ENCODE data around the gene C20orf96.
"Not testable (repeated sequence)": the region's sequence is repeated elsewhere in the genome, so short reads cannot be mapped to it uniquely, and the experiment has no call there.

Gene C20orf96

GRCh38 chr20:258963-259362, 31.6 kb downstream of the C20orf96 start:
- DNase-seq (ENCODE audit: extremely low spot score), result peak; percentile 25
- POLR2A ChIA-PET, result no interaction called here
- CTCF ChIA-PET, result interaction anchor here (1.7 kb wide), 1 partner anchor 8 kb away, joined by 7 read pairs; no protein-coding TSS in a partner anchor
- no peak for TF ChIP-seq FOXM1 (IDR thresholded peaks at IDR 0.05; ENCODE audit: borderline replicate concordance)
- no peak for TF ChIP-seq ARNT (IDR thresholded peaks at IDR 0.05)
- no peak for TF ChIP-seq BHLHE40 (IDR thresholded peaks at IDR 0.05; ENCODE audit: borderline replicate concordance)
- no peak for TF ChIP-seq HDGF (IDR thresholded peaks at IDR 0.05; ENCODE audit: borderline replicate concordance)
- no peak for TF ChIP-seq FOXA1 (IDR thresholded peaks at IDR 0.05)
- no peak for TF ChIP-seq L3MBTL2 (conservative IDR thresholded peaks at IDR 0.05)
- TF ChIP-seq LEF1 (IDR thresholded peaks at IDR 0.05; ENCODE audit: borderline replicate concordance), result no peak
- no peak for TF ChIP-seq SUZ12 (IDR thresholded peaks at IDR 0.05)

DNA sequence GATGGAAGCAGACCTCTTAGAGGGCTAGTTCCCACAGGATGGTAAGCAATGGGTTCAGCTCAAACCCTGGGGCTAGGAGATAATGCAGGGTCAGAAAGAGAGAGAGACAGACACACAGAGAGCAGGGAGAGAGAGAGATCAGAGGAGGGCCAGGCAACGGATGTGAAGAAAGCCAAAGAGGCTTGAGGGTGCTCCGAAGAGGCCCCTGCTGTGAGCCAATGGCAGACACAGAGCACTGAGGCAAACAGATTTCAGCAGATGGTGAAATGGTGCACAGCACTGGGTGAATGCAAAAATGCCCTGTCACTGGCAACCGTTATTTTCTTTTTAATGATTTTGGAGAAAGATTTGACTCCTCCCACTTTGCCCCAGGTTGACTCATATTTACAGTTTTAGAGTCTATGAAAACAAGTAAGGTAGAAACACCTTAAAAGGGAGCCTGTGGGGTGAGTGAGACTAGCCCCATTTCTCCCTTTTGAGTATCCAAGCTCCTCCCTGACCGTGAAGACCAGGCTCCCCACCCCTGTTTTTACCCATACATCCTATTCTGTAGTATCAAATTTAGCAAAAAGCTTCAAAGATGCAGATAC, 32.2 kb downstream of the C20orf96 start:
- ChIA-PET CTCF (interaction anchor here (1.7 kb wide), 1 partner anchor 8 kb away, joined by 7 read pairs; no protein-coding TSS in a partner anchor), POLR2A (interaction anchor here (0.8 to 1.1 kb wide), 2 partner anchors 9 to 73 kb away, joined by 3 read pairs; no protein-coding TSS in a partner anchor)
- TF ChIP-seq PKNOX1 (IDR thresholded peaks at IDR 0.05) (no peak), HDGF (IDR thresholded peaks at IDR 0.05; ENCODE audit: borderline replicate concordance) (no peak), TARDBP (IDR thresholded peaks at IDR 0.05) (no peak), ZNF384 (IDR thresholded peaks at IDR 0.05) (no peak), FOXM1 (IDR thresholded peaks at IDR 0.05; ENCODE audit: borderline replicate concordance) (no peak), CTBP1 (IDR thresholded peaks at IDR 0.05; ENCODE audit: borderline replicate concordance) (no peak), ELF4 (IDR thresholded peaks at IDR 0.05) (no peak), FOXA1 (IDR thresholded peaks at IDR 0.05) (no peak), SP1 (IDR thresholded peaks at IDR 0.05) (no peak), ARNT (IDR thresholded peaks at IDR 0.05) (no peak), SUZ12 (IDR thresholded peaks at IDR 0.05) (no peak), FOXK2 (IDR thresholded peaks at IDR 0.05) (no peak), L3MBTL2 (conservative IDR thresholded peaks at IDR 0.05) (no peak), LEF1 (IDR thresholded peaks at IDR 0.05; ENCODE audit: borderline replicate concordance) (no peak), BHLHE40 (IDR thresholded peaks at IDR 0.05; ENCODE audit: borderline replicate concordance) (no peak), NFRKB (IDR thresholded peaks at IDR 0.05) (no peak)
- DNase-seq (ENCODE audit: extremely low spot score), result no peak

- POLR2A ChIA-PET, result interaction anchor here (1.1 kb wide), 1 partner anchor 74 kb away, joined by 3 read pairs; no protein-coding TSS in a partner anchor
- DNase-seq (ENCODE audit: extremely low spot score), result no peak
- TF ChIP-seq ARNT (IDR thresholded peaks at IDR 0.05) (no peak), FOXA1 (IDR thresholded peaks at IDR 0.05) (no peak), SUZ12 (IDR thresholded peaks at IDR 0.05) (no peak), PKNOX1 (IDR thresholded peaks at IDR 0.05) (no peak), TARDBP (IDR thresholded peaks at IDR 0.05) (no peak), ZNF384 (IDR thresholded peaks at IDR 0.05) (no peak), HDGF (IDR thresholded peaks at IDR 0.05; ENCODE audit: borderline replicate concordance) (no peak), BHLHE40 (IDR thresholded peaks at IDR 0.05; ENCODE audit: borderline replicate concordance) (no peak), SP1 (IDR thresholded peaks at IDR 0.05) (no peak), FOXK2 (IDR thresholded peaks at IDR 0.05) (no peak), NFRKB (IDR thresholded peaks at IDR 0.05) (no peak)
- CTCF ChIA-PET, result interaction anchor here (1.7 kb wide), 1 partner anchor 9 kb away, joined by 7 read pairs; no protein-coding TSS in a partner anchor
Measured at GRCh38 chr20:257419-257818, 33.1 kb downstream of the C20orf96 start, which contains the start of gene DEFB132. DEFB132 (plus strand) TSS chr20:257724; CDS start chr20:257779, 55 bp downstream.

DNA sequence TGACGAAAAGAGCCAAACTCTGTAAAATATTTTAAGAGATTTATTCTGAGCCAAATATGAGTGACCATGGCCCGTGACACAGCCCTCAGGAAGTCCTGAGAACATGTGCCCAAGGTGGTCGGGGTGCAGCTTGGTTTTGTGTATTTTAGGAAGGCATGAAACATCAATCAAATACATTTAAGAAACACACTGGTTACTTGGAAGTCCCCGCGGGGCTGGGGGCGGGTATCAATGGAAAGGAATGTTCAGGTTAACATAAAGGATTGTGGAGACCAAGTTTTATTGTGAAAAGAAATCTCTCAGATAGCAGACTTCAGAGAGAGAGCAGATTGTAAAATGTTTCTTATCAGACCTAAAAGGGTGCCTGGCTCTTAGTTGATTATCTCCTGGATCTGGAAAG, 37.1 kb downstream of the C20orf96 start:
- DNase-seq (ENCODE audit: extremely low spot score); POLR2A ChIA-PET; CTCF ChIA-PET: not testable (repeated sequence)

- DNase-seq (ENCODE audit: extremely low spot score), result no peak
- ChIA-PET POLR2A (no interaction called here), CTCF (no interaction called here)
- TF ChIP-seq CTBP1 (IDR thresholded peaks at IDR 0.05; ENCODE audit: borderline replicate concordance) (no peak), FOXA1 (IDR thresholded peaks at IDR 0.05) (no peak), ELF4 (IDR thresholded peaks at IDR 0.05) (no peak), L3MBTL2 (conservative IDR thresholded peaks at IDR 0.05) (no peak), LEF1 (IDR thresholded peaks at IDR 0.05; ENCODE audit: borderline replicate concordance) (no peak), SUZ12 (IDR thresholded peaks at IDR 0.05) (no peak), TARDBP (IDR thresholded peaks at IDR 0.05) (no peak), FOXM1 (IDR thresholded peaks at IDR 0.05; ENCODE audit: borderline replicate concordance) (no peak), HDGF (IDR thresholded peaks at IDR 0.05; ENCODE audit: borderline replicate concordance) (no peak), ARNT (IDR thresholded peaks at IDR 0.05) (no peak), PKNOX1 (IDR thresholded peaks at IDR 0.05) (no peak), BHLHE40 (IDR thresholded peaks at IDR 0.05; ENCODE audit: borderline replicate concordance) (no peak), FOXK2 (IDR thresholded peaks at IDR 0.05) (no peak), ZNF384 (IDR thresholded peaks at IDR 0.05) (no peak), SP1 (IDR thresholded peaks at IDR 0.05) (no peak), NFRKB (IDR thresholded peaks at IDR 0.05) (no peak)
Measured at GRCh38 chr20:252801-253200, 37.7 kb downstream of the C20orf96 start.

- no peak for DNase-seq (ENCODE audit: extremely low spot score)
- ChIA-PET POLR2A (no interaction called here), CTCF (no interaction called here)
- no peak for TF ChIP-seq FOXK2 (IDR thresholded peaks at IDR 0.05)
Measured at GRCh38 chr20:251354-251753, 39.2 kb downstream of the C20orf96 start.
